ENCODE data around the gene AK1. TPM values are rescaled to one million over a fixed set of nuclear protein-coding genes. Genes with fewer than 3 reads are reported as not detected.

Gene AK1
- total and polyA plus RNA-seq, 2 of the 13 experiments (the other 11 are each of a cell fraction or from before 2014, with no cell fraction given): 19.1 to 32.8 TPM

DNA sequence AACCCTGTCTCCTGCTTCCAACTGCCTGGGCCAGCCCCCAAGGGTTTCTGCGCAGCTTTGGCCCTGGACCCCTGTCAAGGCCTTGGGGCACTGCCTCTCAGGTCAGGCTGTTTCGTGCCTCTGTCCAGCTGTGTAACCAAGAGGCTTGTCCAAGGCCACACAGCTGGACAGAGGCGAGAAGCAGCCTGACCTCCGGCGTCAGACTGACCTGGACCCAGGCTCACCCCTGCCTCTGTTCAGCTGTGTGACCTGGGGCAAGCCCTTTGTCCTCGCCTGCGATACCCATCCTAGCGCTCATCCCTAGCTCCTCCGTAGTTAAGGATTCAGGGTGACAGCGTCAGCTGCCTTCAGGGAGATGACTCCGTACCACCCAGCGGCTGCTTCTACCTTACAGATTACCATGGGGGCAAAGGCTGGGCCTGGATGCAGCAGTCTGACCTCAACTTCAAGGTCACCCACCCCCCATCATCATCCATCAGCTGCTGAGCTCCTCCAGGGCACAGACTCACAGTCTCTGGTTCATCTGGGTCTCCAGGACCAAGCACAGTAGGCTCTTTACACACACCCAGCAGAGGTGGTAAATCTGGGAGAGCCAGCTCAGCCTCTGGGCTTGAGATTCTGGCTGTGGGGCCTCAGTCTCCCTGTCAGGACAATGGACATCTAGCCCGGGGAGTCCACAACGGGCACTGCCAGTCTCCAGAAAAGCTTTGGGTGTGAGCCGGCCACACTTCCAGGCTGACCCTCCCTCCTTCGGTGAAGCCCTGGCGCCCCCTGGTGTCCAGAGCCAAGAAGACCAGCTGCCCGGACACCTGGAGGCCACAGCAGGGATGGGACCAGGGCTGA, 7.9 kb downstream of the AK1 start (continued):
- TF ChIP-seq MXD1 (CRISPR knock-in tag; IDR thresholded peaks at IDR 0.05): 0 out of 2 replicates have a peak, but pooled peaks have one; percentile 22
- no peak for TF ChIP-seq ZSCAN21 (CRISPR knock-in tag; IDR thresholded peaks at IDR 0.05; ENCODE audit: borderline replicate concordance)
- TF ChIP-seq PITX1 (CRISPR knock-in tag; IDR thresholded peaks at IDR 0.05): no peak
- no peak for TF ChIP-seq BCLAF1 (IDR thresholded peaks at IDR 0.05)
- TF ChIP-seq ZNF672 (CRISPR knock-in tag; IDR thresholded peaks at IDR 0.05): no peak
- TF ChIP-seq MYPOP (CRISPR knock-in tag; IDR thresholded peaks at IDR 0.05): no peak
- TF ChIP-seq PTBP1 (IDR thresholded peaks at IDR 0.05; ENCODE audit: low read depth, low read length, poor library complexity, severe bottlenecking): no peak
- TF ChIP-seq RCOR2 (CRISPR knock-in tag; IDR thresholded peaks at IDR 0.05): no peak
- TF ChIP-seq, protein P1, sequence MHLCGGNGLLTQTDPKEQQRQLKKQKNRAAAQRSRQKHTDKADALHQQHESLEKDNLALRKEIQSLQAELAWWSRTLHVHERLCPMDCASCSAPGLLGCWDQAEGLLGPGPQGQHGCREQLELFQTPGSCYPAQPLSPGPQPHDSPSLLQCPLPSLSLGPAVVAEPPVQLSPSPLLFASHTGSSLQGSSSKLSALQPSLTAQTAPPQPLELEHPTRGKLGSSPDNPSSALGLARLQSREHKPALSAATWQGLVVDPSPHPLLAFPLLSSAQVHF (CRISPR knock-in tag; IDR thresholded peaks at IDR 0.05): no peak
- TF ChIP-seq, protein P2, sequence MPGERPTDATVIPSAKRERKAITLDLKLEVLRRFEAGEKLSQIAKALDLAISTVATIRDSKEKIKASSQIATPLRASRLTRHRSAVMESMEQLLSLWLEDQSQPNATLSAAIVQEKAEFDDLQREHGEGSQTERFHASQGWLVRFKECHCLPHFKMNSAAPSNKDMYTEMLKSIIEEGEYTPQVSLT (CRISPR knock-in tag; IDR thresholded peaks at IDR 0.05; ENCODE audit: borderline replicate concordance, low read depth): no peak
- TF ChIP-seq ZKSCAN1 (IDR thresholded peaks at IDR 0.05; ENCODE audit: low read length): peak; percentile 72; the same call in 1 of the 2 replicates
- no peak for TF ChIP-seq ELK4 (CRISPR knock-in tag; IDR thresholded peaks at IDR 0.05; ENCODE audit: borderline replicate concordance)
- TF ChIP-seq MTA1 (CRISPR knock-in tag; IDR thresholded peaks at IDR 0.05; ENCODE audit: borderline replicate concordance): no peak; the same call in 1 of the 2 replicates
- TF ChIP-seq FLYWCH1 (CRISPR knock-in tag; IDR thresholded peaks at IDR 0.05): no peak
- no peak for TF ChIP-seq PAF1 (CRISPR knock-in tag; IDR thresholded peaks at IDR 0.05)
- no peak for TF ChIP-seq HOXA9 (CRISPR knock-in tag; IDR thresholded peaks at IDR 0.05; ENCODE audit: borderline replicate concordance)
- no peak for TF ChIP-seq ZNF777 (CRISPR knock-in tag; IDR thresholded peaks at IDR 0.05)
- no peak for TF ChIP-seq SIN3A (IDR thresholded peaks at IDR 0.05; ENCODE audit: borderline replicate concordance, low read depth, low read length)
- TF ChIP-seq, protein P3, sequence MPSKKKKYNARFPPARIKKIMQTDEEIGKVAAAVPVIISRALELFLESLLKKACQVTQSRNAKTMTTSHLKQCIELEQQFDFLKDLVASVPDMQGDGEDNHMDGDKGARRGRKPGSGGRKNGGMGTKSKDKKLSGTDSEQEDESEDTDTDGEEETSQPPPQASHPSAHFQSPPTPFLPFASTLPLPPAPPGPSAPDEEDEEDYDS (CRISPR knock-in tag; IDR thresholded peaks at IDR 0.05): no peak
- peak; percentile 66 for TF ChIP-seq ERF (CRISPR knock-in tag; IDR thresholded peaks at IDR 0.05)
- no peak for TF ChIP-seq ZNF788 (CRISPR knock-in tag; IDR thresholded peaks at IDR 0.05; ENCODE audit: borderline replicate concordance)
- TF ChIP-seq CREM (IDR thresholded peaks at IDR 0.05): no peak
- TF ChIP-seq CREM (CRISPR knock-in tag; IDR thresholded peaks at IDR 0.05): no peak

Measured in HepG2 (cell line).